Measurements from ENCODE around the gene HELB. TPM values are rescaled to one million over a fixed set of nuclear protein-coding genes. Genes with fewer than 3 reads are reported as not detected.
A peak's percentile ranks its signal among the peaks of the same experiment; 100 is the strongest.

Gene HELB
- 10 to 100 TPM; 19.1 to 34.6 TPM for total RNA-seq

GRCh38 chr12:66301944-66302826 is at the start of gene HELB:
Gene HELB (plus strand): TSS chr12:66302493. CDS start chr12:66302604, 111 bp downstream.
- H3K36me3 Mint-ChIP-seq, result peaks cover 37% of the 10 kb centered on the region
- peaks cover 46% of the 10 kb centered on the region for H3K4me1 Mint-ChIP-seq
- peak within 1 kb of the TSS; percentile 100 for H3K27ac Mint-ChIP-seq
- no peaks in the 10 kb centered on the region for H3K9me3 Mint-ChIP-seq (ENCODE audit: low read depth)
- ATAC-seq, result peak; percentile 87
- DNase-seq, result peak; percentile 99
- H3K4me3 Mint-ChIP-seq, result peak within 1 kb of the TSS; percentile 100
- CTCF ChIA-PET, result interaction anchor here (0.8 to 3.4 kb wide), 7 partner anchors 11 to 157 kb away, joined by 3 to 17 read pairs (median 7); partner anchors contain the start of gene TMBIM4
- H3K27me3 Mint-ChIP-seq, result no peaks in the 10 kb centered on the region

DNA sequence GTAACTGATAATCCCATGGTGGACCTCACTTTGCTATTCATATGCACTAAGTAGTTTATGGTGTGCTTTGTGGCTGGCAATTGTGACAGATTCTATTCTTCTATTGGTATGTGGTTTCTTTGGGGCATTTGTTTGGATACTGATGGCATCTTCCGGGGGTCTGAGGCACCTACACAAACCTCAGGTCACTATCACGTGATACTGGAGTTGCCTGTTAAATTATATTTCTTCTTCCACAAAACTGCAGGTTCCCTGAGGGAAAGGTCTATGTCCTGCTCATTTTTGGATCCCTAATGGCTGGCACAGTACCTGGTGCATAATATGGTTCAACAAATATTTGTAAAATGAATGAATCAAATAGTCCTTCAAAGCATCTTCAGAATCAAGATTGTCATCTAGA is 49.5 kb upstream of the HELB start:
- CTCF ChIA-PET, result no interaction called here
- DNase-seq, result no peak
- ATAC-seq, result no peak
- no peak overlapping the region for H3K27ac Mint-ChIP-seq
- no peaks in the 10 kb centered on the region for H3K4me1 Mint-ChIP-seq
- no peaks in the 10 kb centered on the region for H3K9me3 Mint-ChIP-seq (ENCODE audit: low read depth)
- peaks cover 18% of the 10 kb centered on the region for H3K27me3 Mint-ChIP-seq
- no peaks in the 10 kb centered on the region for H3K36me3 Mint-ChIP-seq
- no peak overlapping the region for H3K4me3 Mint-ChIP-seq

GRCh38 chr12:66255737-66256136 is 46.6 kb upstream of the HELB start:
- Mint-ChIP-seq H3K27ac (no peak overlapping the region), H3K4me3 (no peak overlapping the region), H3K36me3 (no peaks in the 10 kb centered on the region), H3K27me3 (peaks cover 20% of the 10 kb centered on the region), H3K9me3 (ENCODE audit: low read depth) (no peaks in the 10 kb centered on the region), H3K4me1 (no peaks in the 10 kb centered on the region)
- ATAC-seq (no peak), DNase-seq (no peak)
- CTCF ChIA-PET, result no interaction called here

GRCh38 chr12:66258011-66258410 is 44.3 kb upstream of the HELB start:
- no peak for ATAC-seq
- CTCF ChIA-PET, result no interaction called here

GRCh38 chr12:66262737-66263136 is 39.6 kb upstream of the HELB start:
- Mint-ChIP-seq H3K27ac (no peak overlapping the region), H3K4me3 (no peak overlapping the region), H3K9me3 (ENCODE audit: low read depth) (no peaks in the 10 kb centered on the region), H3K36me3 (no peaks in the 10 kb centered on the region), H3K27me3 (peaks cover 7% of the 10 kb centered on the region), H3K4me1 (no peaks in the 10 kb centered on the region)
- DNase-seq, result no peak
- CTCF ChIA-PET, result no interaction called here
- ATAC-seq, result no peak

More at GRCh38 chr12:66258011-66258410, 44.3 kb upstream of the HELB start:
- H3K4me1 Mint-ChIP-seq, result no peaks in the 10 kb centered on the region
- peaks cover 10% of the 10 kb centered on the region for H3K27me3 Mint-ChIP-seq
- no peak overlapping the region for H3K27ac Mint-ChIP-seq
- no peak for DNase-seq
- no peaks in the 10 kb centered on the region for H3K36me3 Mint-ChIP-seq
- no peaks in the 10 kb centered on the region for H3K9me3 Mint-ChIP-seq (ENCODE audit: low read depth)
- H3K4me3 Mint-ChIP-seq, result no peak overlapping the region

DNA sequence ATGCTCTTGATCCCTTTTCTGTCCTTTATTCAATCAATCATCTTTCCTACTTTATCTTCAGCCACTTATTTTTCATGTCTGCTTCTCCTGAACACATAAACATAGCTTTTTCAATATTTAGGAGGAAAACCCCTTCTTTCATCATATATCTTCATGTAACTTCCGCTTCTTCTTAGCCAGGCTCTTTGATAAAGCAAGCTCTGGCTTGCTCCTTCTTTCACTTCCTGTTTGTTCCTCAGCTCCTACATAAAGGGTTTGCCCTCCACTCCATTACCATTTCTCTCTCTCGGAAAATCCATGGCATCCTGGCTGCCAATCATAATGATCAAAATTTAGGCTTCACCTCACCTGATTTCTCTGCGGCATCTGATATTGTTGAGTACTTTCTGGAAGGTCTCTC is 33.7 kb upstream of the HELB start:
- CTCF ChIA-PET, result interaction anchor here (1.3 to 3.0 kb wide), 2 partner anchors 11 to 124 kb away, joined by 3 to 19 read pairs; no protein-coding TSS in a partner anchor
- ATAC-seq, result no peak
- no peaks in the 10 kb centered on the region for H3K36me3 Mint-ChIP-seq
- no peaks in the 10 kb centered on the region for H3K9me3 Mint-ChIP-seq (ENCODE audit: low read depth)
- H3K27ac Mint-ChIP-seq, result no peak overlapping the region
- DNase-seq, result no peak
- peaks cover 3% of the 10 kb centered on the region for H3K27me3 Mint-ChIP-seq
- no peak overlapping the region for H3K4me3 Mint-ChIP-seq
- H3K4me1 Mint-ChIP-seq, result no peaks in the 10 kb centered on the region

DNA sequence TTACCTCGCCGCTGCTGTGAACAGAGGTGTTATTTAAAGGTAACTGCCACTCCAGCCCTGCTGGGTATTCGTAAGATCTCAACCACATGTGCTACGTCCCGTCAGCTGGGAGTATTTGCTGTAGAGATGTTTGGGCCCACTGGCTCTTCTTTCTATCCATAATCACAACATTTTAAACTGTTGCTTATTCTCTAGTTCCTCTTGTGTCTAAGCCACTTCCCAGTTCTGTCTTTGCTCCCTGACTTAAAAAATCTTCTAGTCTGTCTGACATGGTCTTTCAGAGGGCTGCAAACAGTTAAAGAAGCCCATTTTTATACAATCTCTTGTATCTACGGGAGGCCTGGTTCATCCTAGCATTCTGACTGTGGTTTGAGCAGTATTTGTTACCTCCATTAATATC is 33.2 kb upstream of the HELB start:
- H3K4me3 Mint-ChIP-seq, result no peak overlapping the region
- no peaks in the 10 kb centered on the region for H3K4me1 Mint-ChIP-seq
- CTCF ChIA-PET, result interaction anchor here (0.8 to 6.0 kb wide), 20 partner anchors 9 to 441 kb away, joined by 3 to 60 read pairs (median 4); no protein-coding TSS in a partner anchor
- ATAC-seq (no peak), DNase-seq (no peak)
- H3K27ac Mint-ChIP-seq, result no peak overlapping the region
- no peaks in the 10 kb centered on the region for H3K36me3 Mint-ChIP-seq
- H3K9me3 Mint-ChIP-seq (ENCODE audit: low read depth), result no peaks in the 10 kb centered on the region
- peaks cover 2% of the 10 kb centered on the region for H3K27me3 Mint-ChIP-seq

DNA sequence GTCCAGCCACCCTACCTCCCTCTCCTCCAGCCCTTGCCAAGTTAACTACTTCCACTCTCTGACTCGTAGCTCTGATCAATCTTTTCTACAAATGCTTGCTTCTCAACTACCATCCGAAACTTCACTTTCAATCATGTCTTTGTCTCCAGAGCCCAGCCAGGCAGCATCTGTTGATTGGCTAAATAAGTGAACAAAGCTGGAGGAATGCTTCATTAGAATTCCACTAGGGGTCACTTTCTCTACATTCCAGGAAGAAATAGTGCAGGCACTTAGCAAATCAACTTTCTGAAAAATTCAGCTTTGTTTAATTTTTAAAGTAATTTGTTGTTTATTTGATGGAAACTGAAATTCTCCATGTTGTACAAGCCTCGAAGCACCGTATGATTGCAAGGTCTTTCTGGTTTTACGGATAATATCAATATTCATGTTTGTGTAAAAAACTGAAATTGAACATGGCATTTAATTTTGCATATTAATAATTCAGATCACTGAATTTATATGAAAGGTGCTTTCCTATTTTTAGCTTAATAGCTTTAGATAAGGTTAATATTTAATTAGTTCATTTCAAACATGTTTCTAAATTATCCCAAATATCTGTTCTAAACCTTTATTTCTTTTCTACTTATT is 32.4 kb upstream of the HELB start:
- ATAC-seq (no peak), DNase-seq (no peak)
- no peaks in the 10 kb centered on the region for H3K36me3 Mint-ChIP-seq
- CTCF ChIA-PET, result interaction anchor here (0.6 to 6.0 kb wide), 30 partner anchors 9 to 440 kb away, joined by 3 to 60 read pairs (median 4); no protein-coding TSS in a partner anchor
- H3K9me3 Mint-ChIP-seq (ENCODE audit: low read depth), result no peaks in the 10 kb centered on the region
- no peak overlapping the region for H3K4me3 Mint-ChIP-seq
- no peak overlapping the region for H3K27ac Mint-ChIP-seq
- peaks cover 2% of the 10 kb centered on the region for H3K4me1 Mint-ChIP-seq
- no peaks in the 10 kb centered on the region for H3K27me3 Mint-ChIP-seq

- Mint-ChIP-seq H3K36me3 (no peaks in the 10 kb centered on the region), H3K27me3 (no peaks in the 10 kb centered on the region), H3K4me1 (peaks cover 4% of the 10 kb centered on the region), H3K27ac (no peak overlapping the region), H3K4me3 (no peak overlapping the region), H3K9me3 (ENCODE audit: low read depth) (no peaks in the 10 kb centered on the region)
- DNase-seq, result no peak
- no peak for ATAC-seq
- CTCF ChIA-PET, result interaction anchor here (0.6 to 6.0 kb wide), 19 partner anchors 9 to 439 kb away, joined by 3 to 60 read pairs (median 4); no protein-coding TSS in a partner anchor
Measured at GRCh38 chr12:66270613-66271012, 31.7 kb upstream of the HELB start.

DNA sequence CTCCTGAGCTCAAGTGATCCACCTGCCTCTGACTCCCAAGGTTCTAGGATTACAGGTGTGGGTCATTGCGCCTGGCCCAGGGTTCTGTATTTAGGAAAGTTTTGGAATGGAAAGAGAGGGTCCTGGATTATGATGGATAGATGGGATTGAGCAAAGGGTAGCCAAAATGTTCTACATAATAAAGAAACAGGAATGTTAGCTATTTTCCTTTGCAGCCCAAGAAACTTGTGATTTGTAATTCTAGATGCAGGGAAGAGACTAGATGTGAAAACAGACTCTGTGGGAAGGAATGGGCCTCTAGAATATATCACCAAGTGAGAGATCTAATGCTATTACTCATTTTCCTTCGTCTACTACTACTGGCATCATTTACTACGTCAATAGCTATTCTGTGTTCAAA is 29.6 kb upstream of the HELB start:
- no peak for ATAC-seq
- Mint-ChIP-seq H3K36me3 (no peaks in the 10 kb centered on the region), H3K27ac (no peak overlapping the region), H3K4me1 (peaks cover 12% of the 10 kb centered on the region), H3K9me3 (ENCODE audit: low read depth) (no peaks in the 10 kb centered on the region), H3K4me3 (no peak overlapping the region), H3K27me3 (no peaks in the 10 kb centered on the region)
- CTCF ChIA-PET, result interaction anchor here (1.8 to 6.0 kb wide), 3 partner anchors 11 to 135 kb away, joined by 4 to 60 read pairs (median 6); no protein-coding TSS in a partner anchor
- DNase-seq, result no peak

DNA sequence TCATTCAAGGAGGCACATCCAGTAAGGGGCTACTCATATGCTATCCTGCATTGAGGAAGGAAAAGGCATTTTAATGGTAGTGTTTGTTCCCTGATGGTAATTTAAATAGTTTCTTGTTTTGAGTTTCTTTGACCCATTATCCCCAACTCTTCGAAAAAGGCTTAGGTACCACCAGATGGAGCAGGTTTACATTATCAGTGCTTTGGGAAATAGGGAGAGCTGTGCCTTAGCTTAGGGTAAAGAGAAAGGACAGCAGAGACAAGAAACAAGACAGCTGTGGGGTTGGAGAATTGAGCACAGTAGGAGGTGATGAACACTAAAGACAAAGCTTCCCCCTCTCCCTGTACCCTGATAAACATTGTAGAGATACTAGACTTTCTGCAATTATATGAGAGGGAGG is 29.1 kb upstream of the HELB start:
- Mint-ChIP-seq H3K27me3 (no peaks in the 10 kb centered on the region), H3K36me3 (no peaks in the 10 kb centered on the region), H3K4me3 (no peak overlapping the region), H3K27ac (no peak overlapping the region), H3K9me3 (ENCODE audit: low read depth) (no peaks in the 10 kb centered on the region), H3K4me1 (peaks cover 12% of the 10 kb centered on the region)
- no peak for DNase-seq
- CTCF ChIA-PET, result interaction anchor here (1.8 to 6.0 kb wide), 3 partner anchors 10 to 134 kb away, joined by 4 to 60 read pairs (median 6); no protein-coding TSS in a partner anchor
- ATAC-seq, result no peak

- Mint-ChIP-seq H3K36me3 (no peaks in the 10 kb centered on the region), H3K4me3 (no peak overlapping the region), H3K27ac (no peak overlapping the region), H3K9me3 (ENCODE audit: low read depth) (no peaks in the 10 kb centered on the region), H3K27me3 (no peaks in the 10 kb centered on the region), H3K4me1 (peaks cover 21% of the 10 kb centered on the region)
- DNase-seq (no peak), ATAC-seq (peak; percentile 49)
- CTCF ChIA-PET, result interaction anchor here (6.0 kb wide), 1 partner anchor 133 kb away, joined by 60 read pairs; no protein-coding TSS in a partner anchor
Measured at GRCh38 chr12:66275040-66275439, 27.3 kb upstream of the HELB start.

DNA sequence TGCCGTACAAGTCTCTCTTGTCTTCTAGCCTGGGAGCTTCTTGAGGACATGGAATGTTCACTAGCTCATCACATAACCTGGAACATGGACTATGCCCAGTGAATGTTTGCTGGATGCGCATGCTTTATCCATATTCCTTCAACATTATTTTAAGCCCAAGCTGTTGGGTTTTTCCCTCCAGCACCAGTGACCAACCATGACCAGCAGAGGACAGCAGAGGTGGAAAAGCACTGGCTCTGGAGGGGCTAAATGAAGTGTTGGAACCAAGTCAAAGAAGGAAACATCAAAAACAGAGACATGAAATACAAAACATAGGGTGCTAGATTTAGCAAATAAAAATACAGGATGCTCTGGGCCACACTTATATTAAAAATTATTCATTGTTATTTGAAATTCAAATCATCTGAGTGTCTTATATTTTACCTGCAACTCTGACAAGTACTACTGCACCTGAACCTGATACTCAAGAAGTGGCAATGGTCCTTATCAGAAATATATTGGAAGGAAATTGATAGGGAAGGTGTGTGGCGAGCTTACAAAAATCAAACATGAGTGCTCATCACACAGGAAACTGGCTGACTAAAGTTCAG is 23.1 kb upstream of the HELB start:
- H3K36me3 Mint-ChIP-seq, result peaks cover 8% of the 10 kb centered on the region
- H3K27ac Mint-ChIP-seq, result no peak overlapping the region
- CTCF ChIA-PET, result interaction anchor here (0.7 to 3.8 kb wide), 14 partner anchors 9 to 129 kb away, joined by 3 to 19 read pairs (median 5); partner anchors contain the start of gene HELB
- H3K4me1 Mint-ChIP-seq, result peaks cover 23% of the 10 kb centered on the region
- peak; percentile 79 for ATAC-seq
- peak; percentile 69 for DNase-seq
- H3K9me3 Mint-ChIP-seq (ENCODE audit: low read depth), result peaks cover 11% of the 10 kb centered on the region
- H3K27me3 Mint-ChIP-seq, result no peaks in the 10 kb centered on the region
- H3K4me3 Mint-ChIP-seq, result no peak overlapping the region

Measured in activated CD8-positive, alpha-beta memory T cell treated with anti-CD3 and anti-CD28 coated beads, Interleukin-2, amount 10 ng/mL, durations not matched to agents 7 days and 5 days (primary cell).